Neural cell (in vitro differentiated cells): ENCODE measurements around the gene CDK5R1. TPM values are rescaled to one million over a fixed set of nuclear protein-coding genes. Genes with fewer than 3 reads are reported as not detected.

ENCODE experiments used
- H2AFZ ChIP-seq: fragments of 200-600, 300-800 bp; sonication (generic), shearing (Covaris generic); 2 replicates; pipeline ENCODE4 v1.6.0; 2014; ENCODE audit warnings: low read depth, mild to moderate bottlenecking, antibody characterized with exemption, low read length, moderate library complexity
- H3F3A ChIP-seq: fragments of 200-600 bp; shearing (Covaris generic); 2 replicates; pipeline ENCODE4 v1.6.1; 2016; ENCODE audit warnings: mild to moderate bottlenecking, moderate library complexity, mixed read lengths, antibody characterized with exemption, low read length; ENCODE audit not compliant: insufficient read depth, poor library complexity, severe bottlenecking
- H3K27ac ChIP-seq: fragments of 200-600, 300-800 bp; sonication (generic), shearing (Covaris generic); 2 replicates; pipeline ENCODE4 v1.5.1; 2014; ENCODE audit warnings: mild to moderate bottlenecking, low read length, moderate library complexity
- H3K27me3 ChIP-seq: fragments of 300-800, 200-600 bp; sonication (generic), shearing (Covaris generic); 2 replicates; pipeline ENCODE4 v1.6.0; 2014; ENCODE audit warnings: mild to moderate bottlenecking, low read depth, low read length, moderate library complexity; ENCODE audit not compliant: insufficient read depth
- H3K36me3 ChIP-seq: fragments of 300-800, 200-600 bp; sonication (generic), shearing (Covaris generic); 2 replicates; pipeline ENCODE4 v1.5.1; 2014; ENCODE audit warnings: mild to moderate bottlenecking, antibody characterized with exemption, low read length, moderate library complexity; ENCODE audit not compliant: insufficient read depth
- H3K4me2 ChIP-seq: fragments of 300-800, 200-600 bp; sonication (generic), shearing (Covaris generic); 2 replicates; pipeline ENCODE4 v1.6.0; 2014; ENCODE audit warnings: mild to moderate bottlenecking, low read length
- H3K4me3 ChIP-seq: fragments of 300-800, 200-600 bp; sonication (generic), shearing (Covaris generic); 2 replicates; pipeline ENCODE4 v1.5.1; 2014; ENCODE audit warnings: mild to moderate bottlenecking, low read length, moderate library complexity
- H3K79me2 ChIP-seq: fragments of 200-600 bp; shearing (Covaris generic); replicated peaks from 2 replicates; pipeline ENCODE4 v1.6.0; 2014; ENCODE audit warnings: mild to moderate bottlenecking, low read length, moderate library complexity; ENCODE audit not compliant: insufficient read depth
- H3K9ac ChIP-seq: fragments of 300-800, 200-600 bp; sonication (generic), shearing (Covaris generic); 2 replicates; pipeline ENCODE4 v1.6.1; 2016; ENCODE audit warnings: mild to moderate bottlenecking, low read length, mixed read lengths
- H3K9me2 ChIP-seq: fragments of 200-600 bp; shearing (Covaris generic); 2 replicates; pipeline ENCODE4 v1.6.1; 2016; ENCODE audit warnings: mild to moderate bottlenecking, low read length, mixed read lengths; ENCODE audit not compliant: insufficient read depth
- H3K9me3 ChIP-seq: fragments of 200-600, 300-800 bp; sonication (generic), shearing (Covaris generic); 2 replicates; pipeline ENCODE4 v1.6.1; 2016; ENCODE audit warnings: mild to moderate bottlenecking, mixed run types, low read length, moderate library complexity, mixed read lengths
- H4K20me1 ChIP-seq: fragments of 200-600 bp; shearing (Covaris generic); 2 replicates; pipeline ENCODE4 v1.6.1; 2016; ENCODE audit warnings: mild to moderate bottlenecking, mixed run types; ENCODE audit not compliant: insufficient read depth
- EP300 ChIP-seq: fragments of 450-650 bp; conservative IDR thresholded peaks from 2 replicates; pipeline ENCODE4 v1.6.1; 2014; ENCODE audit warnings: antibody characterized with exemption, mild to moderate bottlenecking, moderate library complexity; ENCODE audit not compliant: poor library complexity, severe bottlenecking
- EZH2 ChIP-seq: fragments of 200-600, 300-800 bp; shearing (Covaris generic), sonication (generic); IDR thresholded peaks from 2 replicates; pipeline ENCODE4 v1.6.1; 2014; ENCODE audit warnings: antibody characterized with exemption, low read length, borderline replicate concordance, mild to moderate bottlenecking; ENCODE audit not compliant: insufficient read depth, poor library complexity, severe bottlenecking
- MXI1 ChIP-seq: fragments of 450-650 bp; conservative IDR thresholded peaks from 2 replicates; pipeline ENCODE4 v1.6.1; 2014; ENCODE audit warnings: antibody characterized with exemption, mild to moderate bottlenecking; ENCODE audit not compliant: poor library complexity, severe bottlenecking
- POLR2AphosphoS5 ChIP-seq: IDR thresholded peaks from 2 replicates; pipeline ENCODE4 v1.6.1; 2012
- RAD21 ChIP-seq: fragments of 450-650 bp; conservative IDR thresholded peaks from 2 replicates; pipeline ENCODE4 v1.6.1; 2014; ENCODE audit warnings: antibody characterized with exemption, mild to moderate bottlenecking, moderate library complexity
- SMC3 ChIP-seq: fragments of 450-650 bp; conservative IDR thresholded peaks from 2 replicates; pipeline ENCODE4 v1.6.1; 2014; ENCODE audit warnings: antibody characterized with exemption, mild to moderate bottlenecking, moderate library complexity; ENCODE audit not compliant: poor library complexity
- TAF1 ChIP-seq: IDR thresholded peaks from 2 replicates; pipeline ENCODE4 v1.6.1; 2012; ENCODE audit warnings: low read depth
- polyA plus RNA-seq: library from polyadenylated mRNA; depleted of rRNA; stranded (reverse); fragments of >200 nt; gene quantifications from 2 replicates; pipeline ENCODE4 v1.2.3, GENCODE V29; 2014
- TF ChIP-seq, protein P1 (sequence below): IDR thresholded peaks from 2 replicates; pipeline ENCODE4 v1.6.1; 2012; ENCODE audit warnings: borderline replicate concordance
- TF ChIP-seq, protein P2 (sequence below): fragments of 450-650 bp; IDR thresholded peaks from 2 replicates; pipeline ENCODE4 v1.5.1; 2014; ENCODE audit warnings: antibody characterized with exemption, mild to moderate bottlenecking, moderate library complexity; ENCODE audit not compliant: poor library complexity, severe bottlenecking

CDK5R1 gene
- polyA plus RNA-seq, 1 donor from 2014 or later: 199 TPM

DNA sequence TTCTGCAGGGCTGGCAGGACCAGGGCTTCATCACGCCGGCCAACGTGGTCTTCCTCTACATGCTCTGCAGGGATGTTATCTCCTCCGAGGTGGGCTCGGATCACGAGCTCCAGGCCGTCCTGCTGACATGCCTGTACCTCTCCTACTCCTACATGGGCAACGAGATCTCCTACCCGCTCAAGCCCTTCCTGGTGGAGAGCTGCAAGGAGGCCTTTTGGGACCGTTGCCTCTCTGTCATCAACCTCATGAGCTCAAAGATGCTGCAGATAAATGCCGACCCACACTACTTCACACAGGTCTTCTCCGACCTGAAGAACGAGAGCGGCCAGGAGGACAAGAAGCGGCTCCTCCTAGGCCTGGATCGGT lies 1.4 kb downstream of the CDK5R1 start:
- peaks cover 10% of the 10 kb centered on the region for H4K20me1 ChIP-seq
- no peaks in the 10 kb centered on the region for H3K27me3 ChIP-seq
- H3K79me2 ChIP-seq: peaks cover 50% of the 10 kb centered on the region
- H3K9me3 ChIP-seq: no peaks in the 10 kb centered on the region
- peak overlapping the region; percentile 50 for H3K4me2 ChIP-seq
- H2AFZ ChIP-seq: no peak overlapping the region
- peak overlapping the region; percentile 88 for H3K4me3 ChIP-seq
- H3K9me2 ChIP-seq: no peaks in the 10 kb centered on the region
- H3K27ac ChIP-seq: peak overlapping the region; percentile 96
- H3K9ac ChIP-seq: peak overlapping the region; percentile 96
- peaks cover 3% of the 10 kb centered on the region for H3F3A ChIP-seq
- TF ChIP-seq EP300: no peak
- no peak for TF ChIP-seq EZH2
- no peak for TF ChIP-seq RAD21
- TF ChIP-seq, protein P1, sequence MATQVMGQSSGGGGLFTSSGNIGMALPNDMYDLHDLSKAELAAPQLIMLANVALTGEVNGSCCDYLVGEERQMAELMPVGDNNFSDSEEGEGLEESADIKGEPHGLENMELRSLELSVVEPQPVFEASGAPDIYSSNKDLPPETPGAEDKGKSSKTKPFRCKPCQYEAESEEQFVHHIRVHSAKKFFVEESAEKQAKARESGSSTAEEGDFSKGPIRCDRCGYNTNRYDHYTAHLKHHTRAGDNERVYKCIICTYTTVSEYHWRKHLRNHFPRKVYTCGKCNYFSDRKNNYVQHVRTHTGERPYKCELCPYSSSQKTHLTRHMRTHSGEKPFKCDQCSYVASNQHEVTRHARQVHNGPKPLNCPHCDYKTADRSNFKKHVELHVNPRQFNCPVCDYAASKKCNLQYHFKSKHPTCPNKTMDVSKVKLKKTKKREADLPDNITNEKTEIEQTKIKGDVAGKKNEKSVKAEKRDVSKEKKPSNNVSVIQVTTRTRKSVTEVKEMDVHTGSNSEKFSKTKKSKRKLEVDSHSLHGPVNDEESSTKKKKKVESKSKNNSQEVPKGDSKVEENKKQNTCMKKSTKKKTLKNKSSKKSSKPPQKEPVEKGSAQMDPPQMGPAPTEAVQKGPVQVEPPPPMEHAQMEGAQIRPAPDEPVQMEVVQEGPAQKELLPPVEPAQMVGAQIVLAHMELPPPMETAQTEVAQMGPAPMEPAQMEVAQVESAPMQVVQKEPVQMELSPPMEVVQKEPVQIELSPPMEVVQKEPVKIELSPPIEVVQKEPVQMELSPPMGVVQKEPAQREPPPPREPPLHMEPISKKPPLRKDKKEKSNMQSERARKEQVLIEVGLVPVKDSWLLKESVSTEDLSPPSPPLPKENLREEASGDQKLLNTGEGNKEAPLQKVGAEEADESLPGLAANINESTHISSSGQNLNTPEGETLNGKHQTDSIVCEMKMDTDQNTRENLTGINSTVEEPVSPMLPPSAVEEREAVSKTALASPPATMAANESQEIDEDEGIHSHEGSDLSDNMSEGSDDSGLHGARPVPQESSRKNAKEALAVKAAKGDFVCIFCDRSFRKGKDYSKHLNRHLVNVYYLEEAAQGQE: no peak
- no peak for TF ChIP-seq POLR2AphosphoS5
- TF ChIP-seq, protein P2, sequence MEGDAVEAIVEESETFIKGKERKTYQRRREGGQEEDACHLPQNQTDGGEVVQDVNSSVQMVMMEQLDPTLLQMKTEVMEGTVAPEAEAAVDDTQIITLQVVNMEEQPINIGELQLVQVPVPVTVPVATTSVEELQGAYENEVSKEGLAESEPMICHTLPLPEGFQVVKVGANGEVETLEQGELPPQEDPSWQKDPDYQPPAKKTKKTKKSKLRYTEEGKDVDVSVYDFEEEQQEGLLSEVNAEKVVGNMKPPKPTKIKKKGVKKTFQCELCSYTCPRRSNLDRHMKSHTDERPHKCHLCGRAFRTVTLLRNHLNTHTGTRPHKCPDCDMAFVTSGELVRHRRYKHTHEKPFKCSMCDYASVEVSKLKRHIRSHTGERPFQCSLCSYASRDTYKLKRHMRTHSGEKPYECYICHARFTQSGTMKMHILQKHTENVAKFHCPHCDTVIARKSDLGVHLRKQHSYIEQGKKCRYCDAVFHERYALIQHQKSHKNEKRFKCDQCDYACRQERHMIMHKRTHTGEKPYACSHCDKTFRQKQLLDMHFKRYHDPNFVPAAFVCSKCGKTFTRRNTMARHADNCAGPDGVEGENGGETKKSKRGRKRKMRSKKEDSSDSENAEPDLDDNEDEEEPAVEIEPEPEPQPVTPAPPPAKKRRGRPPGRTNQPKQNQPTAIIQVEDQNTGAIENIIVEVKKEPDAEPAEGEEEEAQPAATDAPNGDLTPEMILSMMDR: no peak
- TF ChIP-seq MXI1: no peak
- no peak for TF ChIP-seq SMC3
- no peak for TF ChIP-seq TAF1
- peaks cover 26% of the 10 kb centered on the region for H3K36me3 ChIP-seq

DNA sequence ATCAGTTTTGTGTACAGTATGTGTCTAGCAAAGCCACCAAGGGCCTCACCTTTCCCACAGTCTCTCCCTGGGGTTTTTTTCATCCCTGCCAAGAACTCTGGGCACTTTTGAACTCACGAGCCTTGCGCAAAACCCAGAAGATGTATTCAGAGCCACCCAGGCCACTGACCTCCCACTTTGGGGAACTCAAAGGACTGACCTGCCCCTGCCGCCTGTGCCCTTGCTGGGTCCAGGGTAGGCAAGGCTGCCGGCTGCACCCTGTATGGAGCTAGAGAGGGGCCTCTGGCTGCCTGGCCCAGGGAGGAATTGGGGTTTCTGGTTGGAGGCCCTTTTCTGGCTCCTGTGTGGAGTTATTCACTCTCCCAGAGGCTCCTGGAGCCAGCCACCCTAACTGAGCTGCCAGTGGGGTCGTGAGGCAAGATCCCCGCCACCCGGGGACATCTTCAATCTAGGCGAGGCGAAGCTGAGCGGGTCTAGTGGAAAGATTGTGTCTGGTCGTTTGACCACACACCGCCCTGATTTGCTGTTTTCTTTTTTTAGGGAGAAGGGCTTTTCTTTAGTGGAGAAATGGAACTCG lies 1.9 kb downstream of the CDK5R1 start:
- Histone ChIP-seq H3K9me2 (no peaks in the 10 kb centered on the region), H3K4me2 (peak overlapping the region; percentile 50), H3F3A (peaks cover 3% of the 10 kb centered on the region), H4K20me1 (peaks cover 10% of the 10 kb centered on the region), H3K27ac (peak overlapping the region; percentile 96), H3K79me2 (peaks cover 50% of the 10 kb centered on the region), H3K9me3 (no peaks in the 10 kb centered on the region), H3K4me3 (peak overlapping the region; percentile 88), H2AFZ (no peak overlapping the region), H3K27me3 (no peaks in the 10 kb centered on the region), H3K36me3 (peaks cover 26% of the 10 kb centered on the region), H3K9ac (peak overlapping the region; percentile 96)
- TF ChIP-seq, protein P2: no peak
- TF ChIP-seq SMC3 (no peak), RAD21 (no peak), MXI1 (no peak), EP300 (no peak), EZH2 (no peak), POLR2AphosphoS5 (no peak), TAF1 (no peak)
- TF ChIP-seq, protein P1: no peak
